Heart left ventricle (tissue), 16 donors: ENCODE results near the gene RAB40C. TPM values are rescaled to one million over a fixed set of nuclear protein-coding genes. Genes with fewer than 3 reads are reported as not detected.

ENCODE experiments used
- ATAC-seq, 4 donors: fragments of 200-7000 bp; cut with Tn5 transposase; one replicate each; pipeline ENCODE4 v1.9.1; 2020 to 2022; ENCODE audit warnings: moderate library complexity in 4 of 4, mild to moderate bottlenecking in 3 of 4, moderate number of reproducible peaks in 1 of 4
- DNase-seq, 5 donors: peaks; one replicate each; pipeline ENCODE4 v3.0.0-alpha.2; 2020
- H3K27ac ChIP-seq, 12 donors: fragments of 200-600 bp; sonication (generic) in 4 of 12; one replicate each; pipeline versions ENCODE4 v1.5.0 to v1.8.0; 2016 to 2022; ENCODE audit warnings: mild to moderate bottlenecking in 2 of 12
- H3K27me3 ChIP-seq, 9 donors: fragments of 200-600 bp; sonication (generic) in 2 of 9; one replicate each; pipeline versions ENCODE4 v1.5.1 to v1.8.0; 2016 to 2022; ENCODE audit warnings: mild to moderate bottlenecking in 3 of 9
- H3K36me3 ChIP-seq, 9 donors: fragments of 200-600 bp; sonication (generic) in 2 of 9; one replicate each; pipeline versions ENCODE4 v1.5.0 to v1.8.0; 2018 to 2022; ENCODE audit warnings: mild to moderate bottlenecking in 2 of 9
- H3K4me1 ChIP-seq, 12 donors: fragments of 200-600 bp; sonication (generic) in 4 of 12; one replicate each; pipeline versions ENCODE4 v1.5.0 to v1.8.0; 2016 to 2022; ENCODE audit warnings: mild to moderate bottlenecking in 3 of 12
- H3K4me3 ChIP-seq, 12 donors: fragments of 200-600 bp; sonication (generic) in 4 of 12; one replicate each; pipeline versions ENCODE4 v1.5.0 to v1.8.0; 2017 to 2022; ENCODE audit warnings: mild to moderate bottlenecking in 9 of 12, moderate library complexity in 4 of 12
- H3K9me3 ChIP-seq, 12 donors: fragments of 200-600 bp; sonication (generic) in 4 of 12; one replicate each; pipeline versions ENCODE4 v1.5.0 to v1.8.0; 2016 to 2022; ENCODE audit warnings: mild to moderate bottlenecking in 1 of 12
- CTCF ChIP-seq, 12 donors: fragments of 200-600 bp; sonication (generic) in 4 of 12; IDR thresholded peaks; one replicate each; pipeline versions ENCODE4 v1.5.0 to v1.8.0; 2018 to 2022; ENCODE audit warnings: antibody characterized with exemption in 12 of 12, mild to moderate bottlenecking in 5 of 12
- POLR2A ChIP-seq, 2 donors: fragments of 450-650 bp; IDR thresholded peaks; one replicate each; pipeline ENCODE4 v1.6.1; 2017; ENCODE audit warnings: antibody characterized with exemption in 2 of 2, mild to moderate bottlenecking in 2 of 2, moderate library complexity in 2 of 2
- WGBS, 4 donors: extraction: QIAGEN DNeasy Blood & Tissue Kit in 2 of 4; methylation state at CpG; one replicate each; pipeline versions ENCODE4 v1.1.5 to v1.1.7; 2013 to 2018; 5-methylcytosine and 5-hydroxymethylcytosine counted together
- intact Hi-C, 10 donors: fragments of 100-400 bp; cut with DNase I; formaldehyde crosslinking; loops; one replicate each; pipeline versions ENCODE4 v1.11.1 to v1.14.2; 2022
- polyA plus RNA-seq, 2 donors: library from polyadenylated mRNA; stranded (reverse); fragments of 200-250 nt; gene quantifications; one replicate each; pipeline ENCODE4 v1.2.3, GENCODE V29; 2013
- total RNA-seq, 9 donors: library from RNA; depleted of rRNA in 2 of 9; stranded (reverse); fragments of >200 nt in 2 of 9; fragmentation: NEBNext Ultra II Directional in 3 of 9; extraction: Animal tissue kit (Norgen Biotek cat#: 25700) in 3 of 9; gene quantifications; one replicate each; pipeline versions ENCODE4 v1.1.0 to v1.2.4, GENCODE V29; 2016 to 2023
- donor health status: ischemic (EF 13 %, LVEDD 7.1; RV severe dilation, severe dysfunction).
- donor health status: healthy with polysubstance abuse.
- donor health status: DM: no; HTN: yes; CAD: no.
- donor health status: DM: no; HTN: no; CAD: no.
- donor health status: ischemic (EF 25% LVEDD 6.9; RV normal size, moderate dysfunction).
- donor health status: ischemic (EF 25% LVEDD 5.7; RV mildly dilated, moderate dysfunction).
- donor health status: healthy.
- donor health status: DM: yes; HTN: yes; CAD: no.
- donor health status: ischemic (EF 35%, LVEDD 5.7; RV mildly dilated, moderate dysfunction).
- donor health status: nonischemic (EF 11% LVEDD 7.7; RV severe dilation, severe dysfunction).
- donor health status: DM: yes; HTN: yes; CAD: no.
- donor health status: PGD.
- donor health status: ischemic (EF 29% LVEDD 5.4; RV normal size, mild dysfunction).
- donor health status: nonischemic (EF 23%, LVEDD 6.1; RV moderate dilation, normal function).

The RAB40C gene
- total and polyA plus RNA-seq, 11 donors, result 10.2 to 22.0 (median 12.8) TPM

GRCh38 chr16:544517-544916 lies 45.3 kb upstream of the RAB40C start:
- intact Hi-C loops, result no loop called here
- TF ChIP-seq POLR2A (IDR thresholded peaks at IDR 0.05) (no peak), CTCF (IDR thresholded peaks at IDR 0.05) (no peak)
- no peak for ATAC-seq
- Histone ChIP-seq H3K4me1 (no peaks in the 10 kb centered on the region), H3K9me3 (no peaks in the 10 kb centered on the region), H3K36me3 (peaks cover 0 to 42% (median 7%) of the 10 kb centered on the region in 9 donors), H3K4me3 (no peak overlapping the region), H3K27ac (no peak overlapping the region), H3K27me3 (no peaks in the 10 kb centered on the region)
- WGBS, 4 donors, result 87 to 95% (median 94%) methylated on average over 42 to 46 of the region's 46 CpGs
- DNase-seq, result no peak

GRCh38 chr16:546909-547770 lies 42.7 kb upstream of the RAB40C start:
- no peaks in the 10 kb centered on the region for H3K27me3 ChIP-seq
- TF ChIP-seq POLR2A (IDR thresholded peaks at IDR 0.05), result no peak
- TF ChIP-seq CTCF (IDR thresholded peaks at IDR 0.05), result peak; percentile 14 to 58 (median 37)
- no peaks in the 10 kb centered on the region for H3K9me3 ChIP-seq
- no peak overlapping the region for H3K27ac ChIP-seq
- DNase-seq, result peak; percentile 58 to 85 (median 64)
- peak; percentile 45 to 81 (median 62) for ATAC-seq
- intact Hi-C loops, result no loop called here
- H3K4me3 ChIP-seq, result no peak overlapping the region
- no peaks in the 10 kb centered on the region for H3K4me1 ChIP-seq
- 77 to 92% (median 87%) methylated on average over 31 to 60 of the region's 60 CpGs for WGBS, 4 donors
- H3K36me3 ChIP-seq, result peaks cover 0 to 47% (median 19%) of the 10 kb centered on the region in 9 donors

GRCh38 chr16:548586-548985 lies 41.3 kb upstream of the RAB40C start:
- no peaks in the 10 kb centered on the region for H3K4me1 ChIP-seq
- H3K9me3 ChIP-seq, result no peaks in the 10 kb centered on the region
- no peak overlapping the region for H3K27ac ChIP-seq
- peaks cover 0 to 60% (median 25%) of the 10 kb centered on the region in 9 donors for H3K36me3 ChIP-seq
- no peak for TF ChIP-seq CTCF (IDR thresholded peaks at IDR 0.05)
- no peak for TF ChIP-seq POLR2A (IDR thresholded peaks at IDR 0.05)
- no peaks in the 10 kb centered on the region for H3K27me3 ChIP-seq
- no peak for DNase-seq
- H3K4me3 ChIP-seq, result no peak overlapping the region
- no peak for ATAC-seq
- 88 to 98% (median 96%) methylated on average over 13 to 21 of the region's 21 CpGs for WGBS, 4 donors
- intact Hi-C loops, result no loop called here

- TF ChIP-seq CTCF (IDR thresholded peaks at IDR 0.05) (no peak), POLR2A (IDR thresholded peaks at IDR 0.05) (no peak)
- DNase-seq (no peak), ATAC-seq (no peak)
- 95 to 98% (median 95%) methylated on average over 41 to 54 of the region's 54 CpGs for WGBS, 4 donors
- peaks cover 0 to 67% (median 25%) of the 10 kb centered on the region in 9 donors for H3K36me3 ChIP-seq
- no peaks in the 10 kb centered on the region for H3K9me3 ChIP-seq
- H3K27ac ChIP-seq, result no peak overlapping the region
- H3K4me1 ChIP-seq, result no peaks in the 10 kb centered on the region
- H3K4me3 ChIP-seq, result no peak overlapping the region
- H3K27me3 ChIP-seq, result no peaks in the 10 kb centered on the region
- intact Hi-C loops, result no loop called here
Observed at GRCh38 chr16:549544-550263, 40.2 kb upstream of the RAB40C start.
